ENCODE results near the gene FUT6. TPM values are rescaled to one million over a fixed set of nuclear protein-coding genes. Genes with fewer than 3 reads are reported as not detected.

The FUT6 gene
- total and polyA plus RNA-seq, 4 donors, result 2.6 to 14.0 (median 7.3) TPM

DNA sequence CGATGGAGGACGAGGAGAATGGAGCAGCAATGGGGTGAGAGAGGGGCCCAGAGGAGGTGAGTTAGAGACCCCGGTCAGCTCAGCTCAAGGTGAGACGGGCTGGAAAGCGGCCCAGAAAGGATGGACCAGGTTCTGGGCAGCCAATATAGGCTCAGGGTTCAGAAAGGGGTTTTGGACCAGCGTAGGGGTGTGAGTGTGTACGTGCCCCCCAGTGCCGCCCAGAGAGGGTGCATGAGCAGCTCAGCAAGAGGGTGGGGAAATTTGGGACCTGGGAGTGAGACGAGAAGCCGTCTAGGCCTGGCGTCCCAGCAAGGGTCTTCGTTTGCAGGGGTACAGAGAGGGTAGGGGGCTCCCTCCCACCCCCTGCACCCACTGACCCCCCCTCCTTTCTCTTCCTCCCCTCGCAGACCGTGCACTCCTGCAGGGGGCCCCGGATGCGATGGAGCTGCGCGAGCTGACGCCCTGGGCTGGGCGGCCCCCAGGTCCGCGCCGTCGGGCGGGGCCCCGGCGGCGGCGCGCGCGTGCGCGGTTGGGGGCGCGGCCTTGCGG lies 12.1 kb downstream of the FUT6 start:
- Histone ChIP-seq H3K9ac (ENCODE audit: low read depth in 1 of 2, low read length in 2 of 2) (no peak overlapping the region), H3K4me3 (ENCODE audit: low read depth in 1 of 3, low read length in 3 of 3) (peak overlapping the region in 1 of 3 donors; percentile 60)

GRCh38 chr19:5826531-5827341 lies 12.8 kb downstream of the FUT6 start:
- Histone ChIP-seq H3K27me3 (ENCODE audit: control insufficient read depth in 4 of 4, insufficient read depth in 4 of 4, low read length in 3 of 4) (no peaks in the 10 kb centered on the region), H3K36me3 (ENCODE audit: control insufficient read depth in 4 of 4, insufficient read depth in 3 of 4, low read depth in 1 of 4, low read length in 3 of 4) (no peaks in the 10 kb centered on the region), H3K9me3 (ENCODE audit: control insufficient read depth in 4 of 4, low read length in 3 of 4) (no peaks in the 10 kb centered on the region), H3K9ac (ENCODE audit: low read depth in 1 of 2, low read length in 2 of 2) (no peak overlapping the region), H3K4me3 (ENCODE audit: low read depth in 1 of 3, low read length in 3 of 3) (no peak overlapping the region), H3K27ac (ENCODE audit: low read depth in 1 of 2, low read length in 2 of 2) (peak overlapping the region; percentile 55 to 90), H3K4me1 (ENCODE audit: control insufficient read depth in 4 of 4, insufficient read depth in 4 of 4, low read length in 3 of 4) (peaks cover 9 to 40% (median 23%) of the 10 kb centered on the region in 4 donors)
- WGBS, result 17% methylated on average over 24 of the region's 24 CpGs
- peak; percentile 59 for DNase-seq (ENCODE audit: low spot score)
- TF ChIP-seq, protein P1, sequence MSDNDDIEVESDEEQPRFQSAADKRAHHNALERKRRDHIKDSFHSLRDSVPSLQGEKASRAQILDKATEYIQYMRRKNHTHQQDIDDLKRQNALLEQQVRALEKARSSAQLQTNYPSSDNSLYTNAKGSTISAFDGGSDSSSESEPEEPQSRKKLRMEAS (IDR thresholded peaks at IDR 0.05), result peak; percentile 70
- TF ChIP-seq TAF1 (conservative IDR thresholded peaks at IDR 0.05), result no peak
- TF ChIP-seq, protein P2, sequence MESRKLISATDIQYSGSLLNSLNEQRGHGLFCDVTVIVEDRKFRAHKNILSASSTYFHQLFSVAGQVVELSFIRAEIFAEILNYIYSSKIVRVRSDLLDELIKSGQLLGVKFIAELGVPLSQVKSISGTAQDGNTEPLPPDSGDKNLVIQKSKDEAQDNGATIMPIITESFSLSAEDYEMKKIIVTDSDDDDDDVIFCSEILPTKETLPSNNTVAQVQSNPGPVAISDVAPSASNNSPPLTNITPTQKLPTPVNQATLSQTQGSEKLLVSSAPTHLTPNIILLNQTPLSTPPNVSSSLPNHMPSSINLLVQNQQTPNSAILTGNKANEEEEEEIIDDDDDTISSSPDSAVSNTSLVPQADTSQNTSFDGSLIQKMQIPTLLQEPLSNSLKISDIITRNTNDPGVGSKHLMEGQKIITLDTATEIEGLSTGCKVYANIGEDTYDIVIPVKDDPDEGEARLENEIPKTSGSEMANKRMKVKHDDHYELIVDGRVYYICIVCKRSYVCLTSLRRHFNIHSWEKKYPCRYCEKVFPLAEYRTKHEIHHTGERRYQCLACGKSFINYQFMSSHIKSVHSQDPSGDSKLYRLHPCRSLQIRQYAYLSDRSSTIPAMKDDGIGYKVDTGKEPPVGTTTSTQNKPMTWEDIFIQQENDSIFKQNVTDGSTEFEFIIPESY (IDR thresholded peaks at IDR 0.05), result peak; percentile 76
- no peak for TF ChIP-seq FOXA2 (IDR thresholded peaks at IDR 0.05)
- TF ChIP-seq NR2F2 (IDR thresholded peaks at IDR 0.05), result peak; percentile 29
- peak; percentile 19 for TF ChIP-seq ATF3 (IDR thresholded peaks at IDR 0.05)
- TF ChIP-seq, protein P3, sequence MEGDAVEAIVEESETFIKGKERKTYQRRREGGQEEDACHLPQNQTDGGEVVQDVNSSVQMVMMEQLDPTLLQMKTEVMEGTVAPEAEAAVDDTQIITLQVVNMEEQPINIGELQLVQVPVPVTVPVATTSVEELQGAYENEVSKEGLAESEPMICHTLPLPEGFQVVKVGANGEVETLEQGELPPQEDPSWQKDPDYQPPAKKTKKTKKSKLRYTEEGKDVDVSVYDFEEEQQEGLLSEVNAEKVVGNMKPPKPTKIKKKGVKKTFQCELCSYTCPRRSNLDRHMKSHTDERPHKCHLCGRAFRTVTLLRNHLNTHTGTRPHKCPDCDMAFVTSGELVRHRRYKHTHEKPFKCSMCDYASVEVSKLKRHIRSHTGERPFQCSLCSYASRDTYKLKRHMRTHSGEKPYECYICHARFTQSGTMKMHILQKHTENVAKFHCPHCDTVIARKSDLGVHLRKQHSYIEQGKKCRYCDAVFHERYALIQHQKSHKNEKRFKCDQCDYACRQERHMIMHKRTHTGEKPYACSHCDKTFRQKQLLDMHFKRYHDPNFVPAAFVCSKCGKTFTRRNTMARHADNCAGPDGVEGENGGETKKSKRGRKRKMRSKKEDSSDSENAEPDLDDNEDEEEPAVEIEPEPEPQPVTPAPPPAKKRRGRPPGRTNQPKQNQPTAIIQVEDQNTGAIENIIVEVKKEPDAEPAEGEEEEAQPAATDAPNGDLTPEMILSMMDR (IDR thresholded peaks at IDR 0.05; ENCODE audit: low read depth, low read length, missing input control), result peak; percentile 38
- peak; percentile 73 to 75 for TF ChIP-seq HNF4A (conservative IDR thresholded peaks at IDR 0.05)
- TF ChIP-seq, protein P4, sequence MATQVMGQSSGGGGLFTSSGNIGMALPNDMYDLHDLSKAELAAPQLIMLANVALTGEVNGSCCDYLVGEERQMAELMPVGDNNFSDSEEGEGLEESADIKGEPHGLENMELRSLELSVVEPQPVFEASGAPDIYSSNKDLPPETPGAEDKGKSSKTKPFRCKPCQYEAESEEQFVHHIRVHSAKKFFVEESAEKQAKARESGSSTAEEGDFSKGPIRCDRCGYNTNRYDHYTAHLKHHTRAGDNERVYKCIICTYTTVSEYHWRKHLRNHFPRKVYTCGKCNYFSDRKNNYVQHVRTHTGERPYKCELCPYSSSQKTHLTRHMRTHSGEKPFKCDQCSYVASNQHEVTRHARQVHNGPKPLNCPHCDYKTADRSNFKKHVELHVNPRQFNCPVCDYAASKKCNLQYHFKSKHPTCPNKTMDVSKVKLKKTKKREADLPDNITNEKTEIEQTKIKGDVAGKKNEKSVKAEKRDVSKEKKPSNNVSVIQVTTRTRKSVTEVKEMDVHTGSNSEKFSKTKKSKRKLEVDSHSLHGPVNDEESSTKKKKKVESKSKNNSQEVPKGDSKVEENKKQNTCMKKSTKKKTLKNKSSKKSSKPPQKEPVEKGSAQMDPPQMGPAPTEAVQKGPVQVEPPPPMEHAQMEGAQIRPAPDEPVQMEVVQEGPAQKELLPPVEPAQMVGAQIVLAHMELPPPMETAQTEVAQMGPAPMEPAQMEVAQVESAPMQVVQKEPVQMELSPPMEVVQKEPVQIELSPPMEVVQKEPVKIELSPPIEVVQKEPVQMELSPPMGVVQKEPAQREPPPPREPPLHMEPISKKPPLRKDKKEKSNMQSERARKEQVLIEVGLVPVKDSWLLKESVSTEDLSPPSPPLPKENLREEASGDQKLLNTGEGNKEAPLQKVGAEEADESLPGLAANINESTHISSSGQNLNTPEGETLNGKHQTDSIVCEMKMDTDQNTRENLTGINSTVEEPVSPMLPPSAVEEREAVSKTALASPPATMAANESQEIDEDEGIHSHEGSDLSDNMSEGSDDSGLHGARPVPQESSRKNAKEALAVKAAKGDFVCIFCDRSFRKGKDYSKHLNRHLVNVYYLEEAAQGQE (IDR thresholded peaks at IDR 0.05), result peak; percentile 34
- peak in 1 of 2 donors; percentile 11 for TF ChIP-seq EGR1 (IDR thresholded peaks at IDR 0.05; ENCODE audit: low read depth in 2 of 2)
- peak; percentile 70 to 79 for TF ChIP-seq RAD21 (IDR thresholded peaks at IDR 0.05)
- peak; percentile 47 for TF ChIP-seq YY1 (IDR thresholded peaks at IDR 0.05)
- no peak for TF ChIP-seq GABPA (IDR thresholded peaks at IDR 0.05 in 1 of 2, conservative IDR thresholded peaks at IDR 0.05 in 1 of 2)
- no peak for TF ChIP-seq FOXA1 (IDR thresholded peaks at IDR 0.05)
- peak in 1 of 2 donors; percentile 18 for TF ChIP-seq JUND (IDR thresholded peaks at IDR 0.05)
- TF ChIP-seq RXRA (IDR thresholded peaks at IDR 0.05), result peak; percentile 72
- peak; percentile 77 for TF ChIP-seq SP1 (IDR thresholded peaks at IDR 0.05)
- peak; percentile 25 for TF ChIP-seq HNF4G (IDR thresholded peaks at IDR 0.05)

More for the DNA sequence above, 12.1 kb downstream of the FUT6 start:
- peak overlapping the region; percentile 55 to 90 for H3K27ac ChIP-seq (ENCODE audit: low read depth in 1 of 2, low read length in 2 of 2)
- WGBS, result 19% methylated on average over 37 of the region's 37 CpGs
- no peak for DNase-seq (ENCODE audit: low spot score)
- TF ChIP-seq, protein P1 (IDR thresholded peaks at IDR 0.05), result no peak
- TF ChIP-seq, protein P2 (IDR thresholded peaks at IDR 0.05), result no peak
- TF ChIP-seq TAF1 (conservative IDR thresholded peaks at IDR 0.05) (no peak), EGR1 (IDR thresholded peaks at IDR 0.05; ENCODE audit: low read depth in 2 of 2) (no peak), SP1 (IDR thresholded peaks at IDR 0.05) (no peak), HNF4G (IDR thresholded peaks at IDR 0.05) (no peak)
- H3K4me1 ChIP-seq (ENCODE audit: control insufficient read depth in 4 of 4, insufficient read depth in 4 of 4, low read length in 3 of 4), result peaks cover 6 to 33% (median 19%) of the 10 kb centered on the region in 4 donors
- H3K36me3 ChIP-seq (ENCODE audit: control insufficient read depth in 4 of 4, insufficient read depth in 3 of 4, low read depth in 1 of 4, low read length in 3 of 4), result peaks cover 0 to 2% (median 0%) of the 10 kb centered on the region in 4 donors
- no peaks in the 10 kb centered on the region for H3K9me3 ChIP-seq (ENCODE audit: control insufficient read depth in 4 of 4, low read length in 3 of 4)
- no peaks in the 10 kb centered on the region for H3K27me3 ChIP-seq (ENCODE audit: control insufficient read depth in 4 of 4, insufficient read depth in 4 of 4, low read length in 3 of 4)

All from liver (tissue), 9 donors.